Kidney tubule cell (primary cell): ENCODE results near the gene KRT82.
"Not testable (repeated sequence)": the region's sequence is repeated elsewhere in the genome, so short reads cannot be mapped to it uniquely, and the experiment has no call there.

Source experiments
- DNase-seq: peaks from one replicate; pipeline ENCODE4 v3.0.0-alpha.2; 2018; ENCODE audit warnings: low spot score

The KRT82 gene

DNA sequence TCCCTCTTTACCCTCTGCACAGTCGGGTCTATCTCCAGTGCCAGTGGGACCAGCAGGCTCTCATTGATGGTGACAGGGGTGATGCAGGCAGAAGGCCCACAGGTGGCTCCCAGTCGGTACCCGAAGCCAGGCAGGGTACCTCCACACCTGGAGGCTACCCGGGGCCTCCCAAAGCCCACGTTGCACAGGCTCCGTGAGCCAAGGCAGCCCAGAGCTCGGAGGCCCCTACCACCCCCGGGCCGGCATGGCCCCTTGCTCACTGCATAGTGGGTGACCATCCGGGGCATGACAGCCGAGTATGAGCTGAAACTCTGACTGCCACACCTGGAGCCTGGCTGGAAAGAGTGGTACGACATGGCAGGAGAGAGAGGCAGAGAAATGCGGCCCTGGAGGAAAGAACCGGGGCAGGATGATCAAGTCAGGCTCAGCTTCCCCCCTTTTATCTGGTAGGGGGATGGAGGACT lies at the start of gene KRT82:
KRT82 (minus strand) TSS at position 414 of the 464 bp plus-strand sequence; CDS start at position 356, 58 bp downstream.
- no peak for DNase-seq

DNA sequence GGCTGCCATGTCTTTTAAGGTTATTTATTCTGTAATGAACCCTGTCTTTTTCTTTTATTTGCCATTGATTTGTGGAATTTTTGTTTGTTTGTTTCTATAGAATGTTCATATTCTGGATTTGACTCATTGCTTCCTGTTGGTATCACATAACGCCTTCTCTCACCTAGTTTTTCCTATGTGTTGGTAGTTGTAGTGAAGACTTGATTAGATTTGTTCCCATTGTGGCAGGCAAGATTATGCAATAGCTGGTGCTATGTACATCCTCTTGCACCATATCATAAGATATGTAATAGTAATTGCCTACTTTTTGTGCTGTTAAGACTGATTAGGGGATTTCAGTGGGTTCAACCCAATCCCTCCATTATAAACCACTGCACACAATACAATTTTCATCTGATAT lies 49.7 kb upstream of the KRT82 start:
- no peak for DNase-seq

DNA sequence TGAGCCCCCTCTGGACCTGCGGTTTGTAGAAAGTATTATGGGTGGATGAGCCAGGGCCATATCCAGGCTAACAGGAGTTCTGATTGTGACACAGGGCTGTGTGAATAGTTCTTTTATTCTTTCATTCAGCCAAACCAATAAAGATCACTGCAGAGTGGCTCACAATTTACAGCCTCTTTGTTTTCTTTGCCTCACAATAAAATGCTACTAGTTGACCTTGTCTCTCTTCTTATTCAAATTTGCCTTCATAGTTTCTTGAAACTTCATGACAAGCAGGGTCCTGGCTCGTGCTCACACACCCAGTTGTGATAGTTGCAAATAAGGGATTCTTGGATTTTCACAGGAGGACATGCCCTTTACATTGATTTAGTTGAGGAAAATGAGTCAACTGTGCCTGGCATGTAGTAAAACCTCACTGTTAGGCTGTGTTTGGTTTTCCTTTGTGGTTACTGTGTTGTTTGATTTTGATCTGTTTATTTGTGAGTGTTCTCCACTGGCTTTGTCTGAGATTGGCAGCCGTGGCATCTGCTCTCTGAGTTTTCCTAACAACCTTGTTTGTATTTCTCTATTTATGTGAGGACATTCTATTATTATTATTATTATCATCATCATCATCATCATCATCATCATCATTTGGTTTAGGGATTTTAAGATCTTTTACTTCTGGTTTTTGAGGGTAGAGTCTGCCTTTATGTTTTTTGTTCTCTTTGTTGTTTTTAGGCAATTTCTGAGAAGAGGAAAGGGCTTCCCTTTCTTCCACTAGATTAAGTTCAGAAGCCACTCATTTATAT lies 48.5 kb upstream of the KRT82 start:
- no peak for DNase-seq

GRCh38 chr12:52452101-52452500 lies 46.0 kb upstream of the KRT82 start, which contains the start of gene KRT6B:
Gene KRT6B (minus strand): TSS chr12:52452146. CDS start chr12:52452078, 68 bp downstream.
- DNase-seq: no peak

GRCh38 chr12:52448228-52448627 lies 42.1 kb upstream of the KRT82 start:
- no peak for DNase-seq

DNA sequence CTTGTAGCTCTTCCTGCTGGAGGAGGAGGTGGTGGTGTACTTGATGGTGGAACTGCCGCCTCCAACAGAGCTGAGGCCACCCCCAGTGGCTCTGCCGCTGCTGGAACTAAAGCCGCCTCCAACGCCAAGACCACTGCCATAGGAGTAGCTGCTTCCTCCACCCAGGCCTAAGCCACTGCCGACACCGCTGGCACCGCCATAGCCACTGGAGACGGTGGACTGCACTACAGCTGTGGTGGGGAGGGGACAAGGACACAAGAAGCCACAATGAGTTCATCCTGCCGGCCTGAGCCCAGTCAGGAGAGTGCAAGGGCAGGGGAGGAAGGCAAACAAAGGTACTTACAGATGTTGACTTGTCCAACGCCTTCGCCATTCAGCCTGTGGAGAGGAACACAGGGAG lies 41.1 kb upstream of the KRT82 start:
- DNase-seq: not testable (repeated sequence)

- DNase-seq: no peak
These were observed 40.4 kb upstream of the KRT82 start for GRCh38 chr12:52446367-52447045.

- no peak for DNase-seq
These were observed 39.7 kb upstream of the KRT82 start for GRCh38 chr12:52445876-52446275.

DNA sequence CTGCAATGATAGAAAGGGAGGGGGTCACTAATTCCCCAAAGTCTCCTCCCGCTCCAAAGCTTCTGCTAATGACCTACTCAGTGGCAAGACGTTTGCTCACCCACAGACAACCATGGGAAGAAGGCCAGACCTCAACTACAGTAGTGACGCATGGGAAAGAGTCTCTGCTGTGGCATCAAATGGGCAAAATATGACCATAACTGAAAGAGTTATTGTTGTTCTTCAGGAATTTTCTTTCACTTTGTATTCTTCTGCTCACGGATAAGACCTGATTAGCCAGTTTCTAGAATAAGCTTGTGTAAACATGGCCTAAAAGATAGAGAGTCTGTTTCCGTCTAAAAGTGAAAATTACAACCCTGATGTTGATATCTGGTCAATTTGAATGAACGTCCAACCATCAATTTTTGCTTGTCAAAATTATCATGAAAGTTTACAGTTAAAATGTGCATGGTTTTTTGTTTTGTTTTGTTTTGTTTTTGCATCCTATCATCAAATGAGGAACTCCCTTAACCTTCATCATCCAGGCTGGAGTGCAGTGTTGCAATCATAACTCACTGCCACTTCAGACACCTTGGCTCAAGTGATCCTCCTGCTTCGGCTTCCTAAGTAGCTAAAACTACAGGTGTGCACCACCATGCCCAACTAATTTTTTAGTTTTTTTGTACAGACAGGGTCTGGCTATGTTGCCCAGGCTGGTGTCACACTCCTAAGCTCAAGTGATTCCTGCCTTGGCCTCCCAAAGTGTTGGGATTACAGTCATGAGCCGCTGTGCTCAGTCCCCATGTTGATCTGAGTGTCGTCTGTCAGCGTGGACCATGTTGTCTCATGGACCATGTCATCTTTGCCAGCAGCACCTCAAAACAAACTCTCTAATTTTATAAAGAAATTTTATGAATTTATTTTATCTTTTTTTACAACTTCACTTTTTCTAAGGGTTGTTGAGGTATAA lies 38.8 kb upstream of the KRT82 start:
- DNase-seq: no peak

GRCh38 chr12:52443966-52444365 lies 37.8 kb upstream of the KRT82 start:
- peak; percentile 38 for DNase-seq

DNA sequence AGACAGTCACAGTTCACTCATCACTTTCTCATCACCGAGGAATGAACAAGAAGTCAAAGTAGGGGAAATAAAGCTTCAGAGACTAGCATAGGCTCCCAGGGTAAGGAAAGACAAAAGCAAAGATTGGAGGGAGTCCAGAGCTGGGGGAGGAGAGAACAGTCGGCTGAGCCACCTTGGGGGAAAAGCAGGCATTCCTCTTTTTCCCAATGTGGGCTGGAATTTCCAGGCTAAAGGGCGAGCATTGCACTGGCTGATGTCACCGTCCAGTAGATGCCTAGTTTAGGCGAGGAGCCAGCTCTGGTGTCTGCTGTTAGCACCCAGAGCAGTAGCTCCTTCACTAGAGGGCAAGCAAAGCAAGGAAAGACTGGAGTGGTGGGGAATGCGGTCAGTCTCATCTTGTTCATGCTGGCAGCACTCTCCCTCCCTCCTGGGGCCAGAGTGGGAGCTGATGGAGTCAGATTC lies 36.5 kb upstream of the KRT82 start:
- DNase-seq: peak; percentile 99

GRCh38 chr12:52441320-52441911 lies 35.3 kb upstream of the KRT82 start:
- DNase-seq: peak; percentile 81

- DNase-seq: peak; percentile 94
These were observed 34.7 kb upstream of the KRT82 start for GRCh38 chr12:52440821-52441319.

DNA sequence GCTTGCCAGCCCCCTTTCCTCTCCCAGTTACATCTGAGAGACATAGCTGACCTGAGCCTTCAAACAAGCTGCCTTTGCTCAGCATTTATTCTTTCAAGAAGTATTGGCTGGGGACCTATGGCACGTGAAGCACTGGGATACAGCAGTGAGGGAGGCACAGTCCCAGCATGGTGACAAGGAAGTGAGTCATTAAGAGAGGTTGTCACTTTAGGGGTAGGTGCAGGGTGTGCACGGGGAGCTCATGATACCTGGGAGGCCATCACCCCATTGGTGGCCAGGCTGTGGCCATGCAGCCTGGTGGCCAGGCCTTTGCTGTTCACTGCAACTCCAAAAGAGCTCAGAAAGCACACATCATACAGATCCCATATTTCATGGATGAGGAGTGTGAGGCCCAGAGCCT lies 33.7 kb upstream of the KRT82 start:
- DNase-seq: peak; percentile 38

DNA sequence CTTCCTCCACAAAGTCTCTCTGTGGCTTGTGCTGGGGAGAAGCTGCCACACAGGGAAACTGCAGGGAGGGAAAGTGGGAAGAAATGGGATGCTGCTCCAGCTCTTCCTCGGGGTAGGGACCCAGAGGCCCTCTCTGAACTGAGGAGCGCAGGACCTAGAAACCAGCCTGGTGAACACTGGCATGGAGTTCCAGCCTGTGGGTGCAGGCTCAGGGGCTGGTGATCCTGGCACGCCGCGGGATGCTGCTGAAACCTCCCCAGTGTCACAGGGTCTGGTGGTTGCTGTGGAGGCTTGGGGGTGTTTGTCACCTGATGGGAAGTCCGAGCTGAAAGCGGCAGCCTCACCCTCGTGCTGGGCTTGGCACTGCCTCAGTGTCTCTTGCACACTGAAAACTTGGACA lies 33.3 kb upstream of the KRT82 start:
- DNase-seq: no peak

GRCh38 chr12:52438305-52439301 lies 32.5 kb upstream of the KRT82 start:
- DNase-seq: no peak

- DNase-seq: peak; percentile 27
These were observed 31.4 kb upstream of the KRT82 start for GRCh38 chr12:52437508-52437907.

- no peak for DNase-seq
These were observed 30.8 kb upstream of the KRT82 start for GRCh38 chr12:52436828-52437474.

DNA sequence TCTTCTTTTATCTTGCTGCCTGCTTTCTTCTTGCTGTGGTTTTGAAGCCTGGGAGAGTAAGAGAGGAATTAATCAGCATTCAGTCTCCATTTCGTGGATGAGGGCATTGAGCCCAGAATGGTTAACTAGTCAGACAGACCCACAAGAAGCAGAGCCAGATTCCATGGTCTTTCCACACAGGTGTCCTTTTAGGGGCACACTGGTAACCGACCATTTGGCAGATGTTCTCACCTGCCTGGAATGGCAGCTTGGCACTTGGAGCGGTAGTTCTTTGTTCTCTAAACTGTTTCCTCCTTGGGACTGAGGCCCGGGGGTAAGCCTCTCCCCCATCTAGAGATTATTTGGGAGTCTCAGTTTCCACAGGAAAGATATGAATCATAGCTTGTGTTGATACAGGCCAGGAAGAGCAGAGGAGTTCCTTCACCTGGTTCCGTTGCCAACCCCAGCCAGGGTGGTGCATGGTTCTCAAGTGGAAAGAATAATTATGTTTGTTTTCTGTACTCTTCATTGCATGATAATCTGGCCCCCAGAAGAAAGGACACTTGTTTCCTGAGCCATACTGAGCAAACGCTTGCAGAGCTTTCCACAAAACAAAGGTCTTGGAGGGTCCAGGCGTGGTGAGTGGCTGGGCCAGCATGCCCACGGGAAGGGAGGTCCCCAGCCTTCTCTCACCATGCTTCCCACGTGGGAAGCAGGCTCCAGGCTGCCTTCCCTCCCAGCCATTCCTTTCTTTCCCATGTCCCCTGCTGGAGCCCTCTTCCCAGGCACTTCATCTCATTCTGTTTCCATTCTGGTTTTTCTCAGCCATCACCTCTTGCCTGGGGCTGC lies 30.1 kb upstream of the KRT82 start:
- DNase-seq: peak; percentile 75
